SK-N-SH treated with all-trans-retinoic acid at 6 μM for 48 hours (cell line): Measurements from ENCODE around the gene MAML2.

ENCODE experiments used
- ESRRG ChIP-seq: fragments of 250-450 bp; sonication (Bioruptor Pico); IDR thresholded peaks from 2 replicates; pipeline ENCODE4 v1.6.1; 2021; ENCODE audit warnings: mild to moderate bottlenecking
- ISL1 ChIP-seq: fragments of 250-450 bp; sonication (Bioruptor Pico); IDR thresholded peaks from 2 replicates; pipeline ENCODE4 v2.1.2; 2022; ENCODE audit warnings: mild to moderate bottlenecking, moderate library complexity
- RARB ChIP-seq: fragments of 250-450 bp; sonication (Bioruptor Pico); IDR thresholded peaks from 2 replicates; pipeline ENCODE4 v1.8.0; 2021; ENCODE audit warnings: mild to moderate bottlenecking, moderate library complexity
- TSHZ2 ChIP-seq: fragments of 250-450 bp; sonication (Bioruptor Pico); IDR thresholded peaks from 2 replicates; pipeline ENCODE4 v1.5.0; 2020; ENCODE audit warnings: mild to moderate bottlenecking, moderate library complexity

- no peak for TF ChIP-seq TSHZ2
- no peak for TF ChIP-seq RARB
- TF ChIP-seq ESRRG (CRISPR knock-in tag): no peak
- TF ChIP-seq ISL1 (CRISPR knock-in tag): no peak
These were observed 164.1 kb downstream of the MAML2 start for GRCh38 chr11:96178887-96179279.
